Body of pancreas (tissue), 4 donors: ENCODE data around the gene RBM33. TPM values are rescaled to one million over a fixed set of nuclear protein-coding genes. Genes with fewer than 3 reads are reported as not detected.

Experiments used
- ATAC-seq: fragments of 150-250 bp; one replicate; pipeline ENCODE4 v1.9.1; 2016
- DNase-seq, 4 donors: peaks; one replicate each; pipeline ENCODE4 v3.0.0-alpha.2; 2019
- H3K27ac ChIP-seq, 4 donors: fragments of 200-600 bp; sonication (generic); 1 replicate in 3 of 4; 2 replicates in 1 of 4; pipeline versions ENCODE4 v1.5.1 to v1.6.1; 2016 to 2019; ENCODE audit warnings: mild to moderate bottlenecking in 1 of 4, mixed read lengths in 1 of 4, moderate library complexity in 1 of 4
- H3K27me3 ChIP-seq, 2 donors: fragments of 200-600 bp; sonication (generic); one replicate each; pipeline ENCODE4 v1.6.0; 2016; ENCODE audit warnings: mild to moderate bottlenecking in 1 of 2
- H3K36me3 ChIP-seq, 2 donors: fragments of 200-600 bp; sonication (generic); replicated peaks in 1 of 2; 2 replicates each; pipeline ENCODE4 v1.5.1; 2016; ENCODE audit warnings: low read depth in 2 of 2; ENCODE audit not compliant: insufficient read depth in 1 of 2
- H3K4me1 ChIP-seq: fragments of 200-600 bp; sonication (generic); one replicate; pipeline ENCODE4 v1.6.0; 2016
- H3K4me3 ChIP-seq, 2 donors: fragments of 200-600 bp; sonication (generic); 1 replicate in 1 of 2; 2 replicates in 1 of 2; pipeline ENCODE4 v1.5.1; 2016 to 2019
- H3K9me3 ChIP-seq, 3 donors: fragments of 200-600 bp; sonication (generic); 1 replicate in 2 of 3; 2 replicates in 1 of 3; pipeline ENCODE4 v1.5.1; 2016
- CTCF ChIP-seq, 7 experiments: fragments of 450-650 bp in 4 of 7; fragments of 200-600 bp in 3 of 7; sonication (generic) in 3 of 7; IDR thresholded peaks; one replicate each; pipeline ENCODE4 v1.5.1; 2016 to 2019; ENCODE audit warnings: antibody characterized with exemption in 7 of 7
- POLR2A ChIP-seq, 3 donors: fragments of 450-650 bp; IDR thresholded peaks; one replicate each; pipeline ENCODE4 v1.6.1; 2016; ENCODE audit warnings: antibody characterized with exemption in 3 of 3, mild to moderate bottlenecking in 2 of 3
- WGBS, 2 donors: methylation state at CpG; one replicate each; pipeline ENCODE4 v1.1.5; 2017; 5-methylcytosine and 5-hydroxymethylcytosine counted together
- intact Hi-C: fragments of 100-400 bp; cut with DNase I; formaldehyde crosslinking; loops from one replicate; pipeline ENCODE4 v1.15.1; 2023
- total RNA-seq, 2 donors: library from RNA; depleted of rRNA; stranded (reverse); fragments of >200 nt; gene quantifications; one replicate each; pipeline ENCODE4 v1.1.0, GENCODE V29; 2016

Gene RBM33
- total RNA-seq, 2 donors from 2014 or later = 30.6 to 78.4 TPM

- no peak overlapping the region for H3K4me3 ChIP-seq
- H3K4me1 ChIP-seq = peaks cover 7% of the 10 kb centered on the region
- WGBS, 2 donors = 92 to 97% methylated on average over 5 to 22 of the region's 22 CpGs
- H3K9me3 ChIP-seq = no peaks in the 10 kb centered on the region
- H3K27ac ChIP-seq = no peak overlapping the region
- DNase-seq = no peak
- H3K36me3 ChIP-seq = peaks cover 0 to 2% of the 10 kb centered on the region in 2 donors
- intact Hi-C loops = no loop called here
- no peaks in the 10 kb centered on the region for H3K27me3 ChIP-seq
- no peak for ATAC-seq
- TF ChIP-seq CTCF (IDR thresholded peaks at IDR 0.05) (no peak), POLR2A (IDR thresholded peaks at IDR 0.05) (no peak)
Measured at GRCh38 chr7:155788616-155789000, 144.1 kb downstream of the RBM33 start.

- DNase-seq (no peak), ATAC-seq (no peak)
- no peak for TF ChIP-seq POLR2A (IDR thresholded peaks at IDR 0.05)
- no peak for TF ChIP-seq CTCF (IDR thresholded peaks at IDR 0.05)
- no peaks in the 10 kb centered on the region for H3K27me3 ChIP-seq
- H3K4me1 ChIP-seq = peaks cover 7% of the 10 kb centered on the region
- no peaks in the 10 kb centered on the region for H3K9me3 ChIP-seq
- WGBS, 2 donors = 87 to 91% methylated on average over 24 to 29 of the region's 29 CpGs
- no peaks in the 10 kb centered on the region for H3K36me3 ChIP-seq
- no peak overlapping the region for H3K4me3 ChIP-seq
- intact Hi-C loops = no loop called here
- H3K27ac ChIP-seq = no peak overlapping the region
Measured at GRCh38 chr7:155789001-155789725, 144.7 kb downstream of the RBM33 start.

GRCh38 chr7:155790666-155791065 is 146.2 kb downstream of the RBM33 start:
- DNase-seq (no peak), ATAC-seq (no peak)
- Histone ChIP-seq H3K36me3 (no peaks in the 10 kb centered on the region), H3K27ac (no peak overlapping the region), H3K27me3 (no peaks in the 10 kb centered on the region), H3K4me1 (peaks cover 7% of the 10 kb centered on the region), H3K4me3 (no peak overlapping the region), H3K9me3 (no peaks in the 10 kb centered on the region)
- WGBS, 2 donors = 62 to 63% methylated on average over 8 of the region's 8 CpGs
- intact Hi-C loops = no loop called here
- TF ChIP-seq CTCF (IDR thresholded peaks at IDR 0.05) = no peak
- no peak for TF ChIP-seq POLR2A (IDR thresholded peaks at IDR 0.05)

GRCh38 chr7:155791214-155791737 is 146.8 kb downstream of the RBM33 start:
- ATAC-seq (no peak), DNase-seq (no peak)
- Histone ChIP-seq H3K36me3 (no peaks in the 10 kb centered on the region), H3K27ac (no peak overlapping the region), H3K4me3 (no peak overlapping the region), H3K4me1 (peaks cover 7% of the 10 kb centered on the region), H3K9me3 (no peaks in the 10 kb centered on the region), H3K27me3 (peaks cover 0 to 3% of the 10 kb centered on the region in 2 donors)
- TF ChIP-seq CTCF (IDR thresholded peaks at IDR 0.05) (no peak), POLR2A (IDR thresholded peaks at IDR 0.05) (no peak)
- intact Hi-C loops = no loop called here
- 76% methylated on average over 19 of the region's 19 CpGs for WGBS, 2 donors

- H3K4me3 ChIP-seq = no peak overlapping the region
- TF ChIP-seq POLR2A (IDR thresholded peaks at IDR 0.05) (no peak), CTCF (IDR thresholded peaks at IDR 0.05) (no peak)
- H3K4me1 ChIP-seq = peaks cover 10% of the 10 kb centered on the region
- no peak for DNase-seq
- no peaks in the 10 kb centered on the region for H3K9me3 ChIP-seq
- H3K36me3 ChIP-seq = no peaks in the 10 kb centered on the region
- H3K27me3 ChIP-seq = peaks cover 0 to 3% of the 10 kb centered on the region in 2 donors
- no peak for ATAC-seq
- H3K27ac ChIP-seq = no peak overlapping the region
- WGBS, 2 donors = 64 to 71% methylated on average over 6 of the region's 7 CpGs
- intact Hi-C loops = no loop called here
Measured at GRCh38 chr7:155791836-155792235, 147.4 kb downstream of the RBM33 start.
